Mesothelial cell of epicardium (in vitro differentiated cells): Measurements from ENCODE around the gene ATP4A. TPM values are rescaled to one million over a fixed set of nuclear protein-coding genes. Genes with fewer than 3 reads are reported as not detected.

Source experiments
- DNase-seq, 2 experiments: peaks; one replicate each; pipeline ENCODE4 v3.0.0; 2021; ENCODE audit warnings: low spot score in 2 of 2; ENCODE audit not compliant: unreplicated experiment in 2 of 2
- H3K27ac Mint-ChIP-seq: 2 replicates; pipeline ENCODE4 v1.8.0; 2021; ENCODE audit warnings: mixed read lengths
- H3K27me3 Mint-ChIP-seq: 2 replicates; pipeline ENCODE4 v1.8.0; 2021; ENCODE audit warnings: low read depth, mixed read lengths
- H3K36me3 Mint-ChIP-seq: 2 replicates; pipeline ENCODE4 v1.8.0; 2021; ENCODE audit warnings: mixed read lengths
- H3K4me1 Mint-ChIP-seq: 2 replicates; pipeline ENCODE4 v1.8.0; 2021; ENCODE audit warnings: mixed read lengths
- H3K4me3 Mint-ChIP-seq: 2 replicates; pipeline ENCODE4 v1.8.0; 2021; ENCODE audit warnings: mild to moderate bottlenecking, moderate library complexity, mixed read lengths
- H3K9me3 Mint-ChIP-seq: 2 replicates; pipeline ENCODE4 v1.8.0; 2021; ENCODE audit warnings: mixed read lengths
- total RNA-seq: library from RNA; stranded (reverse); gene quantifications from 3 replicates; pipeline ENCODE4 v1.2.1, GENCODE V29; 2021
- TF ChIP-seq, protein P1 (sequence below): fragments of 200-600 bp; sonication (generic); IDR thresholded peaks from one replicate; pipeline ENCODE4 v1.5.0; 2021; ENCODE audit warnings: antibody characterized with exemption; ENCODE audit not compliant: unreplicated experiment

Gene ATP4A
- total RNA-seq, 1 donor from 2014 or later = 0.11 TPM

DNA sequence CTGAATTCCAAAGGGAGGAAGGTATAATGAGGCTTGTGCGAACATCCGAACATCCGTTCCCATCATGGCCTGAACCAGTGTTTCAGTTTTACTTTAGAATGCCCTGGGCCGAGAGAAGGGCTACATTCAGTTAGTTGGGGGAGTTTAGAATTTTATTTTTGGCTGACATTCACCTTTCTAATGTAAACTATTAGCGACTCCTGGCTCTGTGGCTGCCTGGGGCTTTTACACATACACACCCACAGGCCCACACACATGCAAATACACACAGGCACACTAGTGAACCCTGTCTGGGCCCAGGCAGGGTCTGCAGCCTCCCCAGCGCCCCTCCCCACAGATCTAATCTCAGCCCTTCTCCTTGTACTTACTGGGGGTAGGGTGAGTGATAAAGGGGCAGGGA, 24.1 kb downstream of the ATP4A start:
- no peak for DNase-seq
- Mint-ChIP-seq H3K36me3 (peaks cover 4% of the 10 kb centered on the region), H3K4me3 (no peak overlapping the region), H3K4me1 (peaks cover 2% of the 10 kb centered on the region), H3K27me3 (no peaks in the 10 kb centered on the region), H3K27ac (no peak overlapping the region), H3K9me3 (no peaks in the 10 kb centered on the region)
- TF ChIP-seq, protein P1, sequence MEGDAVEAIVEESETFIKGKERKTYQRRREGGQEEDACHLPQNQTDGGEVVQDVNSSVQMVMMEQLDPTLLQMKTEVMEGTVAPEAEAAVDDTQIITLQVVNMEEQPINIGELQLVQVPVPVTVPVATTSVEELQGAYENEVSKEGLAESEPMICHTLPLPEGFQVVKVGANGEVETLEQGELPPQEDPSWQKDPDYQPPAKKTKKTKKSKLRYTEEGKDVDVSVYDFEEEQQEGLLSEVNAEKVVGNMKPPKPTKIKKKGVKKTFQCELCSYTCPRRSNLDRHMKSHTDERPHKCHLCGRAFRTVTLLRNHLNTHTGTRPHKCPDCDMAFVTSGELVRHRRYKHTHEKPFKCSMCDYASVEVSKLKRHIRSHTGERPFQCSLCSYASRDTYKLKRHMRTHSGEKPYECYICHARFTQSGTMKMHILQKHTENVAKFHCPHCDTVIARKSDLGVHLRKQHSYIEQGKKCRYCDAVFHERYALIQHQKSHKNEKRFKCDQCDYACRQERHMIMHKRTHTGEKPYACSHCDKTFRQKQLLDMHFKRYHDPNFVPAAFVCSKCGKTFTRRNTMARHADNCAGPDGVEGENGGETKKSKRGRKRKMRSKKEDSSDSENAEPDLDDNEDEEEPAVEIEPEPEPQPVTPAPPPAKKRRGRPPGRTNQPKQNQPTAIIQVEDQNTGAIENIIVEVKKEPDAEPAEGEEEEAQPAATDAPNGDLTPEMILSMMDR = no peak

DNA sequence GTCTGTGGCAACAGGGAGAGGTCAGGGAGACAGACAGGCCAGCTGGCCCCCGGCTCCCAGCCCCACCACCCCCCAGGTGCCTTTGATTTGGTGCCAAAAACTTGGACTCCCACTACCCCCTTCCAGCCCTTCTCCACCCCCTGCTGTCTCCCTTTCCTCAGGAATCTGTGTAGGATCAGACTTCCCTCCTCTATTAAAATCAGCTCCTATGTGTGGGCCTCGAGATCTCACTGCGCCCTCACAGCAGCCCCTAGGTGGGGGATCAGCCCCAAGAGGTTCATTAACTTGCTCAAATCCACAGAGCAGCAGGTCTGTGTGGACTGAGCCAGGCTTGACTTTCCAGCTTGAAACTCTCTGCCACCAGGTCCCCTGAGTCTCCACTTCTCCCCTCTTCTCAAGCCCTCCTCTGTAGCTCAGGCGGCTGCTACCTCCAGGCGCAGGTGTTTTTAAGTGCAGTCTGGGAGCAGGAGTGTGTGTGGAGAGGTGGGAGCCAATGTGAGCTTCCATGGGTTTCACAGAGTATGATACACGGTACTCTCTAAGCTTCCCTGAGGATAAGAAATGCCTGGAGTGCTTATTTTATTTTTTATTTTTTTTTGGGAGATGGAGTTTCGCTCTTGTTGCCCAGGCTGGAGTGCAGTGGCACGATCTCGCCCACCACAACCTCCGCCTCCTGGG, 28.5 kb downstream of the ATP4A start:
- Mint-ChIP-seq H3K4me1 (no peaks in the 10 kb centered on the region), H3K9me3 (no peaks in the 10 kb centered on the region), H3K27ac (peak overlapping the region; percentile 16), H3K36me3 (no peaks in the 10 kb centered on the region), H3K4me3 (no peak overlapping the region), H3K27me3 (peaks cover 11% of the 10 kb centered on the region)
- TF ChIP-seq, protein P1 = no peak
- DNase-seq = no peak

- H3K9me3 Mint-ChIP-seq = no peaks in the 10 kb centered on the region
- H3K27ac Mint-ChIP-seq = no peak overlapping the region
- DNase-seq = no peak
- H3K4me1 Mint-ChIP-seq = no peaks in the 10 kb centered on the region
- peaks cover 15% of the 10 kb centered on the region for H3K27me3 Mint-ChIP-seq
- H3K36me3 Mint-ChIP-seq = no peaks in the 10 kb centered on the region
- TF ChIP-seq, protein P1 = no peak
- H3K4me3 Mint-ChIP-seq = no peak overlapping the region
These were observed 29.6 kb downstream of the ATP4A start for GRCh38 chr19:35533822-35534392.

DNA sequence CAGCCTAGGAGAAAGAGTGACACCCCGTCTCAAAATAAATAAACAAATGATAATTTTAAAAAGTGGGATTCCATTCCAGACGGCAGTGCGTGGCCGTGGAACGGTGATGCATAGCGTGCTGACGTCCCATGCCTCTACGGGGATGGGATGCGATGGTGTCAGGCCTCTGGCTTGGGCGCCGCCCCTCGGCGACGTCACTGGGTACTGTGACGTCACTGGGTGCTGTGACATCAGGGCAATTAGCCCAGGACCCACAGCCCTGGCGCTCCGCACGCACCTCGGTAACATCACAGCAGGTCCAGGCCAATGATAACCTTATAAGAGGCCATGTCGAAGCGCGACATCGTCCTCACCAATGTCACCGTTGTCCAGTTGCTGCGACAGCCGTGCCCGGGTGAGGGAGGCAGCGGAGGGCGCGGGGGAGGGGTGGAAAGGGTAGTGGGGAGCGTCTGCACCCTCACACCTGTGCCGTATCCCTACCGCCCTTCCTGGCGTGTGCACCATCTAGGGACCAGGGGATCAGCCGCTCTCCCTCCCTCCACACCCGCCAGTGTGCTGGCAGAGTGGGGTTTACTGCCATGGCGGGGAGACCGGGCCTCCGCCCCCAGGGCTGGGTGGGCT, 30.1 kb downstream of the ATP4A start, which contains the start of gene GAPDHS:
Gene GAPDHS, plus strand, starts transcription at position 256 of the 621 bp plus-strand sequence. Its CDS starts 72 bp downstream, at position 328.
- TF ChIP-seq, protein P1 = no peak
- no peak within 1 kb of the TSS for H3K27ac Mint-ChIP-seq
- H3K27me3 Mint-ChIP-seq = peaks cover 18% of the 10 kb centered on the region
- H3K9me3 Mint-ChIP-seq = no peaks in the 10 kb centered on the region
- H3K4me3 Mint-ChIP-seq = no peak within 1 kb of the TSS
- H3K4me1 Mint-ChIP-seq = no peaks in the 10 kb centered on the region
- DNase-seq = no peak
- no peaks in the 10 kb centered on the region for H3K36me3 Mint-ChIP-seq

DNA sequence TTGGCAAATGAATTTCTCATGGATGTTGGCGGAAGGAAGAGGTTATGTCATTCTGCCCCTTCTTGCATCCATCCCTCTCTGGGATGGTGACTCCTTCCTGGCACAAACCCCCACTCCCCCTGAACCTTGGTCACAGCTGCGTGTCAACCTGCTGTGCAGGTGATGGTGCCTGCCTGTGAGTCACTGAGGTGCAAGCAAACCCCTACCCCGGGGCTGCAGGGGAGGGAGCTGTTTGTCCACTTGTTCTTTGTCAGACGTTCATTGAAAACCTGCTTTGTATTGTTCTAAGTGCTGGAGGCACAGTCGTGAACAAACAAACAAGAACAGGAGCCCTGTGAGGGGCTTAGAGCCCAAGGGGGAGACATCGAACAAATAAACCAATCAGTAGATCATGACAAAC, 32.2 kb downstream of the ATP4A start:
- TF ChIP-seq, protein P1 = no peak
- H3K4me1 Mint-ChIP-seq = no peaks in the 10 kb centered on the region
- H3K4me3 Mint-ChIP-seq = no peak overlapping the region
- no peaks in the 10 kb centered on the region for H3K36me3 Mint-ChIP-seq
- peaks cover 27% of the 10 kb centered on the region for H3K27me3 Mint-ChIP-seq
- no peaks in the 10 kb centered on the region for H3K9me3 Mint-ChIP-seq
- H3K27ac Mint-ChIP-seq = no peak overlapping the region
- DNase-seq = no peak
